ENCODE measurements around the gene NDUFV3.
"Not testable (repeated sequence)": the region's sequence is repeated elsewhere in the genome, so short reads cannot be mapped to it uniquely, and the experiment has no call there.

The NDUFV3 gene

GRCh38 chr21:42892931-42893755 is at the start of gene NDUFV3:
Gene NDUFV3, plus strand, starts transcription at chr21:42893309. Its CDS starts 25 bp downstream, at chr21:42893334.
- peak; percentile 100 for DNase-seq

- DNase-seq = no peak
These were observed 48.5 kb upstream of the NDUFV3 start for GRCh38 chr21:42844411-42845113.

GRCh38 chr21:42845296-42845965 is 47.7 kb upstream of the NDUFV3 start:
- DNase-seq = no peak

GRCh38 chr21:42846221-42846620 is 46.9 kb upstream of the NDUFV3 start:
- no peak for DNase-seq

GRCh38 chr21:42847051-42847707 is 45.9 kb upstream of the NDUFV3 start:
- DNase-seq = no peak

- DNase-seq = no peak
These were observed 45.4 kb upstream of the NDUFV3 start for GRCh38 chr21:42847726-42848125.

- not testable (repeated sequence) for DNase-seq
These were observed 44.8 kb upstream of the NDUFV3 start for GRCh38 chr21:42848144-42848931.

- DNase-seq = no peak
These were observed 44.0 kb upstream of the NDUFV3 start for GRCh38 chr21:42848932-42849758.

GRCh38 chr21:42849759-42850412 is 43.2 kb upstream of the NDUFV3 start:
- DNase-seq = no peak

GRCh38 chr21:42850463-42850862 is 42.6 kb upstream of the NDUFV3 start:
- no peak for DNase-seq

GRCh38 chr21:42850866-42851391 is 42.2 kb upstream of the NDUFV3 start:
- DNase-seq = peak; percentile 13

- no peak for DNase-seq
These were observed 41.1 kb upstream of the NDUFV3 start for GRCh38 chr21:42851812-42852665.

GRCh38 chr21:42852925-42853570 is 40.1 kb upstream of the NDUFV3 start:
- DNase-seq = no peak

GRCh38 chr21:42853621-42854020 is 39.5 kb upstream of the NDUFV3 start:
- no peak for DNase-seq

- no peak for DNase-seq
These were observed 38.7 kb upstream of the NDUFV3 start for GRCh38 chr21:42854246-42855010.

- no peak for DNase-seq
These were observed 37.8 kb upstream of the NDUFV3 start for GRCh38 chr21:42855171-42855936.

- DNase-seq = no peak
These were observed 37.2 kb upstream of the NDUFV3 start for GRCh38 chr21:42855937-42856335.
